HG02981 (cell line): ENCODE results near the gene POR.
"Not testable (repeated sequence)": the region's sequence is repeated elsewhere in the genome, so short reads cannot be mapped to it uniquely, and the experiment has no call there.

Experiments used
- ATAC-seq: cut with Tn5 transposase; IDR thresholded peaks from one replicate; pipeline ENCODE4 v1.9.1; 2021; ENCODE audit warnings: mild to moderate bottlenecking, moderate library complexity; ENCODE audit not compliant: unreplicated experiment

POR gene

DNA sequence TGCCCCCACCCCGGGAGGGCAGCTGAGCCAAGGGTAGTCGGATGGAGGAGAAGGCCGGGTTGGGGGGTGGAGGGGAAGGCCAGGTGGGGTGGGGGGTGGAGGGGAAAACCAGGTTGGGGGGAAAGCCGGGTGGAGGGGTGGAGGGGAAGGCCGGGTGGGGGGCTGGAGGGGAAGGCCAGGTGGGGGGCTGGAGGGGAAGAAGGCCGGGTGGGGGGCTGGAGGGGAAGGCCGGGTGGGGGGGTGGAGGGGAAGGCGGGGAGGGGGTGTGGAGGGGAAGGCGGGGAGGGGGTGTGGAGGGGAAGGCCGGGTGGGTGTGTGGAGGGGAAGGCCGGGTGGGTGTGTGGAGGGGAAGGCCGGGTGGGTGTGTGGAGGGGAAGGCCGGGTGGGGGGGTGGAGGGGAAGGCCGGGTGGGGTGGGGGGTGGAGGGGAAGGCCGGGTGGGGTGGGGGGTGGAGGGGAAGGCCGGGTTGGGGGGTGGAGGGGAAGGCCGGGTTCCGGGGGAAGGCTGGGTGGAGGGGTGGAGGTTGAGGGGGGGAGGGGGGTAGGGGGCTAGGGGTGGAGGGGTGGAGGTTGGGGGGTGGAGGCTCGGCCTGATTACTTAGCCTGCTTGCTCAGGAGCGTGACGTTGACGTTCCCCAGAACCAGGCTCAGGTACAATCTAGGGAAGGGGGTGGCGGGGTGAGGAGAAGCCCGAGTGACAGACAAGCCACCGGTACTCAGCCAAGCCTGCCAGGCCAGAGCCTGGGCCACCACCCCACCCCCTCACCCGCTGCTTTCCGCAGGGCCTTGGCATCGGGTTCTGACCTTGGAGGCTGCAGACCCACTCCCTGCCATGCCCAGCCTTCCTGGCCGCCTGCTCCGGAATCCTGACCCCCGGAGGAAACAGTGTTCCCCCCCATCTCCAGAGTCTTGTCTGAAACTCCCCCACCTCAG lies 73.9 kb downstream of the POR start:
- ATAC-seq, result no peak

GRCh38 chr7:75989500-75990388 lies 74.8 kb downstream of the POR start:
- ATAC-seq, result no peak

DNA sequence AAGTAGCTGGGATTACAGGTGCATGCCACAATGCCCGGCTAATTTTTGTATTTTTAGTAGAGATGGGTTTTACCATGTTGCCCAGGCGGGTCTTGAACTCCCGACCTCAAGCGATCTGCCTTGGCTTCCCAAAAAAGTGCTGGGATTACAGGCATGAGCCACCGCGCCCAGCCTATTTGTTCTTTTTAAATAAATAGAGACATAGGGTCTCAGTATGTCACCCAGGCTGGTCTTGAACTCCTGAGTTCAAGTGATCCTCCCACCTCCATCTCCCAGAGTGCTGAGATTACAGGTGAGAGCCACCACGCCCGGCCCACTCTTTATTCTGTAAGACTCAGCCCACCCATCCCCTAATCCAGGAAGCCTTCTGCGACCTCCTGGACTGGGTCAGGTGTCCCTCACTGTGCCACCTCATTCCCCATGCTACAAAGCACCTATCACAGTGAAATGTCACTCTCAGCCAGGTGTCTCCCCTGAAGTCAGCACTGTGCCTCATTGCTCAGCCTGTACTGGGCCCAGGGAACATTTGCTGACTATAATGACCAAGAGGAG lies 76.7 kb downstream of the POR start:
- ATAC-seq, result no peak

GRCh38 chr7:75992083-75992755 lies 77.3 kb downstream of the POR start:
- no peak for ATAC-seq

- ATAC-seq, result no peak
Observed at GRCh38 chr7:75993689-75994387, 78.9 kb downstream of the POR start.

- ATAC-seq, result peak; percentile 92
Observed at GRCh38 chr7:75994388-75995051, 79.6 kb downstream of the POR start, which contains the start of gene TMEM120A. Gene TMEM120A, minus strand, starts transcription at chr7:75994595. Its CDS starts 25 bp downstream, at chr7:75994570.

DNA sequence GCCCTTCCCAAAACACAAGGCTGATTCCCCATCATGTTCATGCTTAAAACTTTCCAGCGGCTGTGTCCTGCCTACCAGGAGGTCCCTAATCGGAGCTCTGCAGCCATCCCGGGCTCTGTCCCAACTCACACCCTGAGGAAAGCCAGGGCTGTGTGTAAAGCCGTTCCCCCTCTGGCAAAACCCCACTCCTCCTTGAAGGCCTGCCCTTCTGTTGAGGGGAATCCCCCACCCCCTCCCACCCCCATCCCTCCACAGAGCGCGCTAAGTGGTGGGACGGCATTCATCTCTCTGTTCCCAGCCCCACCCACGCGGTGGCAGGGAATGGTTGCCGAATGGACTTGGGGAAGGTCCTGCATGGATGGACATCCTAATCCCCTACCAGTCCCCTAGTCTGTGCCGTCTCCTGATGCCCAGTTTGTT lies 80.1 kb downstream of the POR start:
- no peak for ATAC-seq

DNA sequence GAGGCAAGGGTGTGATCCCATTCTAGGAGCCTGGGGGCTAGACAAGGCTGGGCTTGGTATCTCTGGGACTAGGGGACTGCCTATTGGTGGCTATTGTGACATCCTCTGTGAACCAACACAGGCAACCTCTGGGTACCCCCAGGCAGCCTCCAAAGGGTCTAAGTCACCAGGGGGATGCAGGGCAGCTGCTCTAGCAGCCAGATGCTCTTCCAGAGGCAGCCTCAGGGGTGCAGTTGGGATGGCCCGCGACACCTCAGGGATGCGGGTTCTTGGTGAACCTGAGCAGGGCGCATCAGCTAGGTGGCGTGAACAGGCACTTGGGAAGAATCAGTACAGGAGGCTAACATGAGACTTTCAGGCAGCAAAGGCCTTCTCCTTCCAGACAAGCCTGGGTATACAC lies 81.0 kb downstream of the POR start:
- no peak for ATAC-seq

- ATAC-seq, result no peak
Observed at GRCh38 chr7:75996476-75996875, 81.5 kb downstream of the POR start.

DNA sequence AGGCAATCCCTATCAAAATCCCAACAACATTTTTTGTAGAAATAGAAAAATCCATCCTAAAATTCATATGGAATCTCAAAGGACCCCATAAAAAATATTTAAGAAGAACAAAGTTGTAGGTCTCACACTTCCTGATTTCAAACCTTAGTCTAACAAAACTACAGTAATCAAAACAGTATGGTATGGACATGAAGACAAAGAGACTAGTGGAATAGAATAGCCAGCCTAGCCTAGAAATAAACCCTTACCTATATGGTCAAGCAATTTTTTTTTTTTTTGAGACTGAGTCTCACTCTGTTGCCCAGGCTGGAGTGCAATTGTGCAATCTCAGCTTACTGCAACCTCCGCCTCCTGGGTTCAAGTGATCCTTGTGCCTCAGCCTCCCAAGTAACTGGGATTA lies 83.1 kb downstream of the POR start:
- ATAC-seq, result no peak

- no peak for ATAC-seq
Observed at GRCh38 chr7:76000566-76000965, 85.6 kb downstream of the POR start.

DNA sequence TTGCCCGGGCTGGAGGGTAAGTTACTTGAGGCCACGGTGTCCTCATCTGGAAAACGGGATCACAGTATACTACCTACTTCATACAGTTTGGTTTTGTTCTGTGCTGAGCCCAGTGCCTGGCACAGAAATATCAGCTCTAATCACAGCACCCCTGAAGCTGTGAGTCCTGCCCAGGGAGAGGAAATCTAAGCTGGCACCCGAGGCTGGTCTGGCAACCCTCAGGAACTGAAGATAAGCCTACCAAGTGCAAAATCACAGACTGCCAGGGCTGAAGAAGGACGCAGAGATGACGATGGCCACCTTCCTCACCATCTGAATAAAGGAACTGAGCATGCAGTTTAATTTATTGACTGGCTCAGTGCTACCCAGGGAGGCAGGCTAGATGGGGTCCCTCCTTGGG lies 87.2 kb downstream of the POR start:
- ATAC-seq, result no peak

- ATAC-seq, result no peak
Observed at GRCh38 chr7:76002822-76003221, 87.9 kb downstream of the POR start.

GRCh38 chr7:76003351-76003750 lies 88.4 kb downstream of the POR start:
- ATAC-seq, result no peak

DNA sequence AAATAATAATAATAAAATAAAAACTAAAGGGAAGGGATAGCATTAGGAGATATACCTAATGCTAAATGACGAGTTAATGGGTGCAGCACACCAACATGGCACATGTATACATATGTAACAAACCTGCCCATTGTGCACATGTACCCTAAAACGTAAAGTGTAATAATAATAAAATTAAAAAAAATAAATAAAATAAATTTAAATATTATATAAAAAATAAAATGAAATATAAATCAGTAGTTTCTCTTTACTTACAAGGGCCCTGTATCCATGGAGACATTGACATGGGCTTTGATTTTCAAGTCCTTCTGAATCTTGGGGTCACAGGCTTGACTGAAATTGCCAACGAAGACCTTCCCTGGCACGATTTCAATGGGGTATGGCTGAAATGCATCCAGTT lies 90.0 kb downstream of the POR start:
- ATAC-seq, result not testable (repeated sequence)

GRCh38 chr7:76008156-76008687 lies 93.3 kb downstream of the POR start:
- ATAC-seq, result no peak

DNA sequence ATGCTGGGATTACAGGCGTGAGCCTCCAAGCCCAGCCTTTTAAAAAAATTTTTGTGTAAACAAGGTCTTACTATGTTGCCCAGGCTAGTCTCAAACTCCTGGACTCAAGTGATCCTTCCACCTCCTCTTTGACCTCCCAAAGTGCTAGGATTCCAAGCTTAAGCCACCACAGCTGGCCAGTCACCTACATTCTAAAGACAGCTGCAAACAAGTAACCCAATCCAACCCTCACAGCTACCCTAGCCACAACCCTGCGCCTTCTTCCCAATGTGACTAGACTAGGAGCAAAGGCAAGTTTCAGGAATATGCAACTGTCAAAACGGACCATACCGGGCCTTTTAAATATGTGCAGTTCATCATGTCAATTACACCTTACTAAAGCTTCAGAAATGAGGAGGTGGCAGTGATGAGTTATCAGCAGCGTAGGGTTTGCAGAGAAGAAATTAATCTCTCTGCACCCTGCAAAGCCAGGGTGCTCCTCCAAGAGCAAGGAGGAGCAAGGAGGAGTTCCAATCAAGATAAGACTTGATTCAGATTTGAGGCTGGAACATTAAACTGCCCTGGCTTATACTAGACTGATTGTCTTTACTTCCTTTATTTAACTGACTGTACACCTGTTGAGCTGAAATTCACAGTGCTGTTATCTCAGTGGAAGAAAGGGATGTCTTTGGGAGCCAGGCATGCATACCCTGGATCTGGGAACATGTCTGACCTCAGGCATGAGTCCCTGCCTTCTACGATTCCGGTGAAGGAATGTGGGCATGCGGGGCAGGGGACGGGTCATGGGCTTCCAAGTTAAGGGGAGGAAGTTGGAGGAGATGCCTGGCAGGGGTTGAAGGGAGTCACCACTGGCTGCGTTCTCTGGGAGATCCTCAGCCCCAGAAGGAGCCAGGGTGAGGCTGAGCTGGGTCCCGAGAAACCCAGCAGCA lies 95.0 kb downstream of the POR start:
- no peak for ATAC-seq

- no peak for ATAC-seq
Observed at GRCh38 chr7:76011442-76011861, 96.5 kb downstream of the POR start.
